Measurements from ENCODE around the gene IFT122.

IFT122 gene

GRCh38 chr3:129415378-129415777, 24.6 kb upstream of the IFT122 start:
- DNase-seq = no peak

GRCh38 chr3:129415830-129416229, 24.2 kb upstream of the IFT122 start:
- DNase-seq = no peak

GRCh38 chr3:129416415-129416814, 23.6 kb upstream of the IFT122 start:
- no peak for DNase-seq

GRCh38 chr3:129417326-129417725, 22.7 kb upstream of the IFT122 start:
- DNase-seq = no peak

- no peak for DNase-seq
These were observed 21.7 kb upstream of the IFT122 start for GRCh38 chr3:129418041-129418973.

- DNase-seq = no peak
These were observed 20.5 kb upstream of the IFT122 start for GRCh38 chr3:129419476-129419875.

- DNase-seq = no peak
These were observed 18.7 kb upstream of the IFT122 start for GRCh38 chr3:129421236-129421883.

- DNase-seq = no peak
These were observed 17.9 kb upstream of the IFT122 start for GRCh38 chr3:129421988-129422745.

- DNase-seq = no peak
These were observed 17.1 kb upstream of the IFT122 start for GRCh38 chr3:129422897-129423296.

GRCh38 chr3:129424185-129424841, 15.7 kb upstream of the IFT122 start:
- DNase-seq = no peak

GRCh38 chr3:129425213-129425612, 14.8 kb upstream of the IFT122 start:
- DNase-seq = no peak

- no peak for DNase-seq
These were observed 14.4 kb upstream of the IFT122 start for GRCh38 chr3:129425619-129426018.

- no peak for DNase-seq
These were observed 12.0 kb upstream of the IFT122 start for GRCh38 chr3:129428007-129428375.

GRCh38 chr3:129428376-129429079, 11.5 kb upstream of the IFT122 start, which contains the start of gene EFCAB12:
Gene EFCAB12, minus strand, starts transcription at chr3:129428636. Its CDS starts 148 bp downstream, at chr3:129428488.
- peak; percentile 91 for DNase-seq

- DNase-seq = no peak
These were observed 11.0 kb upstream of the IFT122 start for GRCh38 chr3:129429080-129429451.

- DNase-seq = no peak
These were observed 10.4 kb upstream of the IFT122 start for GRCh38 chr3:129429602-129430001.

GRCh38 chr3:129432036-129432435, 8.0 kb upstream of the IFT122 start:
- DNase-seq = no peak

GRCh38 chr3:129432671-129433070, 7.4 kb upstream of the IFT122 start:
- DNase-seq = no peak

GRCh38 chr3:129433565-129433964, 6.5 kb upstream of the IFT122 start:
- no peak for DNase-seq

- no peak for DNase-seq
These were observed 5.9 kb upstream of the IFT122 start for GRCh38 chr3:129434140-129434539.

- DNase-seq = no peak
These were observed 4.7 kb upstream of the IFT122 start for GRCh38 chr3:129435367-129435766.

- DNase-seq = no peak
These were observed 703 bp upstream of the IFT122 start for GRCh38 chr3:129439226-129439816.
